GM18520 (cell line): ENCODE data around the gene WWP2.

Experiments used
- ATAC-seq: cut with Tn5 transposase; IDR thresholded peaks from one replicate; pipeline ENCODE4 v1.9.1; 2021; ENCODE audit not compliant: unreplicated experiment

The WWP2 gene

GRCh38 chr16:69888005-69888590 lies 126.0 kb downstream of the WWP2 start:
- no peak for ATAC-seq

GRCh38 chr16:69889295-69889964 lies 127.3 kb downstream of the WWP2 start:
- no peak for ATAC-seq

- no peak for ATAC-seq
Observed at GRCh38 chr16:69890114-69890891, 128.2 kb downstream of the WWP2 start.

- no peak for ATAC-seq
Observed at GRCh38 chr16:69890892-69891282, 128.8 kb downstream of the WWP2 start.

- ATAC-seq: no peak
Observed at GRCh38 chr16:69892378-69892777, 130.2 kb downstream of the WWP2 start.

- ATAC-seq: no peak
Observed at GRCh38 chr16:69893106-69893505, 131.0 kb downstream of the WWP2 start.

- ATAC-seq: no peak
Observed at GRCh38 chr16:69894676-69895075, 132.5 kb downstream of the WWP2 start.

GRCh38 chr16:69903865-69904415 lies 141.8 kb downstream of the WWP2 start:
- ATAC-seq: no peak

GRCh38 chr16:69904495-69905170 lies 142.5 kb downstream of the WWP2 start:
- no peak for ATAC-seq

GRCh38 chr16:69905171-69905555 lies 143.0 kb downstream of the WWP2 start:
- no peak for ATAC-seq

- ATAC-seq: no peak
Observed at GRCh38 chr16:69906838-69907401, 144.8 kb downstream of the WWP2 start.

- no peak for ATAC-seq
Observed at GRCh38 chr16:69909043-69909442, 146.9 kb downstream of the WWP2 start.

- ATAC-seq: no peak
Observed at GRCh38 chr16:69909760-69910159, 147.6 kb downstream of the WWP2 start.

- no peak for ATAC-seq
Observed at GRCh38 chr16:69910964-69911363, 148.8 kb downstream of the WWP2 start.

- ATAC-seq: no peak
Observed at GRCh38 chr16:69916462-69916861, 154.3 kb downstream of the WWP2 start.

- ATAC-seq: no peak
Observed at GRCh38 chr16:69917311-69917710, 155.2 kb downstream of the WWP2 start.

- no peak for ATAC-seq
Observed at GRCh38 chr16:69917739-69918138, 155.6 kb downstream of the WWP2 start.

- no peak for ATAC-seq
Observed at GRCh38 chr16:69918241-69918640, 156.1 kb downstream of the WWP2 start.

- ATAC-seq: no peak
Observed at GRCh38 chr16:69921127-69921526, 159.0 kb downstream of the WWP2 start.

- ATAC-seq: no peak
Observed at GRCh38 chr16:69922200-69922599, 160.1 kb downstream of the WWP2 start.
